ENCODE measurements around the gene RHOBTB1.

DNA sequence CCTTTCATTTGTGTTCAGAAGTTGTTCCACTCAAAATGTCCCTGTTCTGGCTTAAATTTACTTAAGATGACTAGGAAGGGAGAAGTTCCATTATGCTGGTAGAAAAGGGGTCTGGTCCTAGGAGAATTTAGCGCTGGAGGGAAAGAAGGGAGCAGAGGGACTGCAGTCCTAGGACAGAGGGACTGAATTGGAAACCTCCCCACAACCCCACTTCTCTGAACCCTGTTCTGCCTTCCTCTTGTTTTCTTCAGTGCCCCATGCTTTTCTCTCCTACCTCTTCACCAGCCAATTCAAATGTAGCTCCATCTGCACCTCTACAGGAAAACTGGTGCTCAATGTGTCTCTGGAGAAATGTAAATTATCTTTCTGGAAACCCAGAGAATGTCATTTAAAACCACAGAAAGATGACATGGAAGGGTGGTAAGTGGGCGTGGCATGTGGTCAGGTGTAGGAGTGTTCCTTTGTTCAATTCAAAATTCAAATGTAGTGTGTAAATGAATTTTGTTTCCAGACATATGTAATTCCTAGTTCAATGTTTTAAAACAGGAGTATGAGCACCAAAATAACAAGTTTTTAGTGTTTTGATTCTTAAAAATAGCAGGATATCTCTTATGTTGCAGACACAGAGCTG is 24.0 kb upstream of the RHOBTB1 start:
- TF ChIP-seq, protein P1, sequence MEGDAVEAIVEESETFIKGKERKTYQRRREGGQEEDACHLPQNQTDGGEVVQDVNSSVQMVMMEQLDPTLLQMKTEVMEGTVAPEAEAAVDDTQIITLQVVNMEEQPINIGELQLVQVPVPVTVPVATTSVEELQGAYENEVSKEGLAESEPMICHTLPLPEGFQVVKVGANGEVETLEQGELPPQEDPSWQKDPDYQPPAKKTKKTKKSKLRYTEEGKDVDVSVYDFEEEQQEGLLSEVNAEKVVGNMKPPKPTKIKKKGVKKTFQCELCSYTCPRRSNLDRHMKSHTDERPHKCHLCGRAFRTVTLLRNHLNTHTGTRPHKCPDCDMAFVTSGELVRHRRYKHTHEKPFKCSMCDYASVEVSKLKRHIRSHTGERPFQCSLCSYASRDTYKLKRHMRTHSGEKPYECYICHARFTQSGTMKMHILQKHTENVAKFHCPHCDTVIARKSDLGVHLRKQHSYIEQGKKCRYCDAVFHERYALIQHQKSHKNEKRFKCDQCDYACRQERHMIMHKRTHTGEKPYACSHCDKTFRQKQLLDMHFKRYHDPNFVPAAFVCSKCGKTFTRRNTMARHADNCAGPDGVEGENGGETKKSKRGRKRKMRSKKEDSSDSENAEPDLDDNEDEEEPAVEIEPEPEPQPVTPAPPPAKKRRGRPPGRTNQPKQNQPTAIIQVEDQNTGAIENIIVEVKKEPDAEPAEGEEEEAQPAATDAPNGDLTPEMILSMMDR (IDR thresholded peaks at IDR 0.05; ENCODE audit: poor library complexity) = no peak
- TF ChIP-seq EZH2phosphoT487 (IDR thresholded peaks at IDR 0.05; ENCODE audit: low read depth, severe bottlenecking, unreplicated experiment) = no peak
- no peak for TF ChIP-seq EZH2 (IDR thresholded peaks at IDR 0.05; ENCODE audit: borderline replicate concordance)
